SHP77 (cell line): ENCODE measurements around the gene BRICD5.
"Not testable (repeated sequence)": the region's sequence is repeated elsewhere in the genome, so short reads cannot be mapped to it uniquely, and the experiment has no call there.

Experiments
- DNase-seq, 2 experiments: peaks; one replicate each; lab custom pipeline; 2025; lab: John Stamatoyannopoulos, UW

Gene BRICD5

GRCh38 chr16:2210386-2211365, at the start of gene BRICD5:
Gene BRICD5 (minus strand): TSS chr16:2210863. CDS start chr16:2210833, 30 bp downstream.
- DNase-seq, result no peak

- DNase-seq, result no peak
Measured at GRCh38 chr16:2260250-2260649, 49.6 kb upstream of the BRICD5 start.

- DNase-seq, result not testable (repeated sequence)
Measured at GRCh38 chr16:2258530-2258929, 47.9 kb upstream of the BRICD5 start.

- DNase-seq, result no peak
Measured at GRCh38 chr16:2257726-2258125, 47.1 kb upstream of the BRICD5 start.

- DNase-seq, result no peak
Measured at GRCh38 chr16:2256531-2257140, 46.0 kb upstream of the BRICD5 start.

GRCh38 chr16:2253293-2253692, 42.6 kb upstream of the BRICD5 start:
- no peak for DNase-seq

- no peak for DNase-seq
Measured at GRCh38 chr16:2252806-2253148, 42.1 kb upstream of the BRICD5 start.

- DNase-seq, result peak; percentile 83 to 94
Measured at GRCh38 chr16:2251296-2252111, 40.8 kb upstream of the BRICD5 start, which contains the start of gene ECI1. Gene ECI1 (minus strand): TSS chr16:2251587. CDS start chr16:2251566, 21 bp downstream.

- DNase-seq, result peak in 1 of 2 experiments; percentile 47
Measured at GRCh38 chr16:2250652-2251295, 40.1 kb upstream of the BRICD5 start.

GRCh38 chr16:2246301-2246885, 35.7 kb upstream of the BRICD5 start:
- no peak for DNase-seq

- no peak for DNase-seq
Measured at GRCh38 chr16:2244926-2245795, 34.5 kb upstream of the BRICD5 start.

GRCh38 chr16:2244301-2244700, 33.6 kb upstream of the BRICD5 start:
- no peak for DNase-seq

- DNase-seq, result no peak
Measured at GRCh38 chr16:2243781-2244180, 33.1 kb upstream of the BRICD5 start.

- DNase-seq, result no peak
Measured at GRCh38 chr16:2243031-2243528, 32.4 kb upstream of the BRICD5 start.

- no peak for DNase-seq
Measured at GRCh38 chr16:2242598-2242997, 31.9 kb upstream of the BRICD5 start.

GRCh38 chr16:2240331-2240730, 29.7 kb upstream of the BRICD5 start:
- DNase-seq, result not testable (repeated sequence)

GRCh38 chr16:2238838-2239675, 28.4 kb upstream of the BRICD5 start:
- DNase-seq, result no peak

- no peak for DNase-seq
Measured at GRCh38 chr16:2238150-2238837, 27.6 kb upstream of the BRICD5 start.
